ENCODE measurements around the gene SLC8A2. TPM values are rescaled to one million over a fixed set of nuclear protein-coding genes. Genes with fewer than 3 reads are reported as not detected.

SLC8A2 gene
- total RNA-seq, 2 experiments from 2014 or later: 0.18 to 0.43 TPM

DNA sequence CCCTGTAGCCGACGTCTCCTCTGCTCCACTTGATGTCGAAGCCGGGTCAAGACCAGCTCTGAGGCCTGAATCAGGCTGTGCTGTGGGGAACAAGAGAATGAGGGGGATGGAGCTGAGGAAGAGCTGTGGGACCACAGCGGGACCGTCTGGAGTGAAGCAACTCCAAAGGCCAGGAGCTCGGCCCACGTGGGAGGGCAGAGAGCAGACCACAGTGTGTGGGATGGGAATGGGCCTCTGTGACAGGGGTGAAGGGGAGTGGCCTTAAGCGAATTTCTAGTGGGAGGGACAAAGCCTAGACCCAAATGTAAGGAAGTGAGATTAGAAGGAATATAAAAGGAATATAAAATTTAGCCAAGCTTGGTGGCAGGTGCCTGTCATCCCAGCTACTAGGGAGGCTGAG, 3.8 kb upstream of the SLC8A2 start:
- Mint-ChIP-seq H3K27ac (no peak overlapping the region), H3K27me3 (peaks cover 12% of the 10 kb centered on the region), H3K4me3 (no peak overlapping the region), H3K36me3 (ENCODE audit: low read depth) (peaks cover 1% of the 10 kb centered on the region), H3K4me1 (ENCODE audit: low read depth) (peaks cover 10% of the 10 kb centered on the region), H3K9me3 (no peaks in the 10 kb centered on the region)
- CTCF ChIA-PET: interaction anchor here (2.0 to 2.3 kb wide), 2 partner anchors 8 to 39 kb away, joined by 6 to 10 read pairs; partner anchors contain the start of gene KPTN
- no peak for ATAC-seq
- intact Hi-C loops (cut with micrococcal nuclease): no loop called here
- no peak for DNase-seq
- POLR2A ChIA-PET: interaction anchor here (1.8 kb wide), 1 partner anchor 9 kb away, joined by 7 read pairs; the partner anchor contains the start of gene KPTN
- no peak for TF ChIP-seq CTCF (IDR thresholded peaks at IDR 0.05)

DNA sequence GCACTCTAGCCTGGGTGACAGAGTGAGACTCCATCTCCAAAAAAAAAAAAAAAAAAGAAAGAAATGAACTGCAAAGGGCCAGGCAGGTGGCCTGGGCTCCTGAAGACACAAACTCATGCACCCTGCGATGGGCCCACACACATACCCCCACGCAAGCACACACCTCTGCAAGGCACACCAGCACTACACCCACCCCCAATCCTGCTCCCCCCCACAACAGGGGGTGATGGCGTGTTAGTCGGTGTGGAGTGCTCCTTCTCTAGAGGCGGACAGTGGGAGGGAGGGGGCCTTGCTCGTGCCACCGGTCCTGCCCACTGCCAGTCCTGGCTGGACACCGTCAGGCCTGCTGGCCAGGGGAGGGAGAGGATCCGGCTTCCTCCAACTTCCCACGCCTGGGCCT, 1.6 kb upstream of the SLC8A2 start:
- H3K4me1 Mint-ChIP-seq (ENCODE audit: low read depth): peaks cover 11% of the 10 kb centered on the region
- intact Hi-C loops (cut with micrococcal nuclease): no loop called here

GRCh38 chr19:47471381-47471732, 336 bp downstream of the SLC8A2 start:
- H3K4me3 Mint-ChIP-seq: no peak overlapping the region
- no peak overlapping the region for H3K27ac Mint-ChIP-seq
- POLR2A ChIA-PET: interaction anchor here (1.2 kb wide), 1 partner anchor 14 kb away, joined by 3 read pairs; no protein-coding TSS in a partner anchor
- DNase-seq: no peak
- CTCF ChIA-PET: interaction anchor here (2.0 kb wide), 1 partner anchor 12 kb away, joined by 5 read pairs; the partner anchor contains the start of gene KPTN
- H3K36me3 Mint-ChIP-seq (ENCODE audit: low read depth): peaks cover 1% of the 10 kb centered on the region
- H3K4me1 Mint-ChIP-seq (ENCODE audit: low read depth): peaks cover 11% of the 10 kb centered on the region
- H3K27me3 Mint-ChIP-seq: peaks cover 34% of the 10 kb centered on the region
- H3K9me3 Mint-ChIP-seq: no peaks in the 10 kb centered on the region
- no peak for TF ChIP-seq CTCF (IDR thresholded peaks at IDR 0.05)
- intact Hi-C loops (cut with micrococcal nuclease): no loop called here
- ATAC-seq: no peak

More for the DNA sequence above, 1.6 kb upstream of the SLC8A2 start:
- Mint-ChIP-seq H3K9me3 (no peaks in the 10 kb centered on the region), H3K27me3 (peaks cover 25% of the 10 kb centered on the region), H3K36me3 (ENCODE audit: low read depth) (peaks cover 1% of the 10 kb centered on the region), H3K4me3 (no peak overlapping the region), H3K27ac (no peak overlapping the region)
- POLR2A ChIA-PET: interaction anchor here (1.0 to 1.6 kb wide), 2 partner anchors 43 to 44 kb away, joined by 3 read pairs; no protein-coding TSS in a partner anchor
- no peak for TF ChIP-seq CTCF (IDR thresholded peaks at IDR 0.05)
- CTCF ChIA-PET: no interaction called here
- ATAC-seq (no peak), DNase-seq (no peak)

GRCh38 chr19:47470447-47471195, 1.1 kb downstream of the SLC8A2 start:
- no peak for ATAC-seq
- Mint-ChIP-seq H3K27me3 (peaks cover 39% of the 10 kb centered on the region), H3K4me3 (no peak overlapping the region), H3K27ac (no peak overlapping the region), H3K9me3 (no peaks in the 10 kb centered on the region), H3K36me3 (ENCODE audit: low read depth) (peaks cover 1% of the 10 kb centered on the region), H3K4me1 (ENCODE audit: low read depth) (peaks cover 11% of the 10 kb centered on the region)
- intact Hi-C loops (cut with micrococcal nuclease): no loop called here
- ChIA-PET CTCF (interaction anchor here (1.8 to 2.0 kb wide), 2 partner anchors 13 to 34 kb away, joined by 5 read pairs; partner anchors contain the start of gene KPTN), POLR2A (interaction anchor here (1.2 kb wide), 1 partner anchor 14 kb away, joined by 3 read pairs; no protein-coding TSS in a partner anchor)
- no peak for DNase-seq
- TF ChIP-seq CTCF (IDR thresholded peaks at IDR 0.05): no peak

- TF ChIP-seq CTCF (IDR thresholded peaks at IDR 0.05): no peak
- CTCF ChIA-PET: interaction anchor here (1.8 to 2.0 kb wide), 2 partner anchors 14 to 33 kb away, joined by 5 read pairs; partner anchors contain the start of gene KPTN
- H3K9me3 Mint-ChIP-seq: no peaks in the 10 kb centered on the region
- H3K27me3 Mint-ChIP-seq: peaks cover 41% of the 10 kb centered on the region
- intact Hi-C loops (cut with micrococcal nuclease): no loop called here
- ATAC-seq: no peak
- peaks cover 11% of the 10 kb centered on the region for H3K4me1 Mint-ChIP-seq (ENCODE audit: low read depth)
- no peak overlapping the region for H3K27ac Mint-ChIP-seq
- DNase-seq: no peak
- no peak overlapping the region for H3K4me3 Mint-ChIP-seq
- H3K36me3 Mint-ChIP-seq (ENCODE audit: low read depth): no peaks in the 10 kb centered on the region
- POLR2A ChIA-PET: no interaction called here
These were observed 2.0 kb downstream of the SLC8A2 start for GRCh38 chr19:47469719-47470118.

Data from activated CD8-positive, alpha-beta T cell treated with anti-CD3 and anti-CD28 coated beads for 36 hours (primary cell).